Keratinocyte (primary cell): Measurements from ENCODE around the gene AMMECR1. TPM values are rescaled to one million over a fixed set of nuclear protein-coding genes. Genes with fewer than 3 reads are reported as not detected.

Source experiments
- DNase-seq: peaks from one replicate; pipeline ENCODE4 v3.0.0-alpha.2; 2011; ENCODE audit warnings: low read depth, missing footprints, low spot score
- FAIRE-seq: peaks from 2 replicates; lab custom pipeline; 2011; peaks lifted over from hg19 to GRCh38; lab: Jason Lieb, UNC
- H2AFZ ChIP-seq: 2 replicates; pipeline ENCODE4 v1.6.0; 2012; ENCODE audit warnings: low read length, control low read depth, inconsistent platforms; ENCODE audit not compliant: control insufficient read depth
- H3K27ac ChIP-seq: 2 replicates; pipeline ENCODE4 v1.5.1; 2011; ENCODE audit warnings: low read length; ENCODE audit not compliant: control insufficient read depth, insufficient read depth
- H3K27me3 ChIP-seq: 3 replicates; pipeline ENCODE4 v1.6.0; 2011; ENCODE audit warnings: low read length; ENCODE audit not compliant: control insufficient read depth, insufficient read depth; ENCODE audit errors: extremely low read depth
- H3K36me3 ChIP-seq, 2 experiments: 2 replicates in 1 of 2; 3 replicates in 1 of 2; pipeline ENCODE4 v1.5.1; 2011; ENCODE audit warnings: low read length in 2 of 2, mild to moderate bottlenecking in 1 of 2; ENCODE audit not compliant: control insufficient read depth in 2 of 2, insufficient read depth in 2 of 2; ENCODE audit errors: extremely low read depth in 1 of 2
- H3K4me1 ChIP-seq: 3 replicates; pipeline ENCODE4 v1.5.1; 2011; ENCODE audit warnings: low read length; ENCODE audit not compliant: control insufficient read depth, insufficient read depth; ENCODE audit errors: extremely low read depth
- H3K4me2 ChIP-seq: 3 replicates; pipeline ENCODE4 v1.6.0; 2011; ENCODE audit warnings: low read depth, low read length; ENCODE audit not compliant: control insufficient read depth, insufficient read depth; ENCODE audit errors: extremely low read depth
- H3K4me3 ChIP-seq, 3 experiments: fragments of 200-600 bp in 1 of 3; sonication (generic) in 1 of 3; 2 replicates in 2 of 3; 3 replicates in 1 of 3; pipeline ENCODE4 v1.5.1; 2011 to 2016; ENCODE audit warnings: low read length in 3 of 3, mild to moderate bottlenecking in 3 of 3, control low read depth in 2 of 3, inconsistent platforms in 1 of 3, low read depth in 1 of 3, mixed read lengths in 1 of 3, mixed run types in 1 of 3, moderate library complexity in 1 of 3; ENCODE audit not compliant: control insufficient read depth in 2 of 3, insufficient read depth in 2 of 3; ENCODE audit errors: extremely low read depth in 1 of 3
- H3K79me2 ChIP-seq: 2 replicates; pipeline ENCODE4 v1.6.0; 2012; ENCODE audit warnings: low read length; ENCODE audit not compliant: control insufficient read depth, insufficient read depth
- H3K9ac ChIP-seq: 3 replicates; pipeline ENCODE4 v1.6.0; 2011; ENCODE audit warnings: low read length; ENCODE audit not compliant: control insufficient read depth, insufficient read depth; ENCODE audit errors: extremely low read depth
- H3K9me1 ChIP-seq: 3 replicates; pipeline ENCODE4 v1.6.0; 2011; ENCODE audit warnings: low read length; ENCODE audit not compliant: control insufficient read depth, insufficient read depth; ENCODE audit errors: extremely low read depth
- H3K9me3 ChIP-seq: 2 replicates; pipeline ENCODE4 v1.5.1; 2012; ENCODE audit warnings: low read depth, low read length; ENCODE audit not compliant: control insufficient read depth
- H4K20me1 ChIP-seq: 3 replicates; pipeline ENCODE4 v1.6.0; 2011; ENCODE audit warnings: low read length; ENCODE audit not compliant: control insufficient read depth, insufficient read depth; ENCODE audit errors: extremely low read depth
- EZH2 ChIP-seq: IDR thresholded peaks from one replicate; pipeline ENCODE4 v1.6.1; 2012; ENCODE audit warnings: inconsistent platforms, mild to moderate bottlenecking, low read length, moderate library complexity
- dilution Hi-C: fragments of 300-500 bp; cut with MboI; formaldehyde crosslinking; loops from one replicate; pipeline ENCODE4 v1.7.0; 2020; ENCODE audit warnings: low sequenced_read_pairs; ENCODE audit not compliant: extremely low pct_ligation_motif_present
- polyA plus RNA-seq, 5 experiments: library from polyadenylated mRNA; depleted of rRNA in 3 of 5; stranded (reverse) in 3 of 5; stranded (forward) in 1 of 5; unstranded in 1 of 5; fragments of >200 nt; gene quantifications; 1 replicate in 1 of 5; 2 replicates in 3 of 5; 3 replicates in 1 of 5; pipeline versions ENCODE4 v1.2.1 to v1.2.3, GENCODE V29; 2011 to 2012; ENCODE audit warnings: missing spikeins in 2 of 5, low read depth in 1 of 5, low replicate concordance in 1 of 5
- TF ChIP-seq, protein P1 (sequence below), 3 experiments: IDR thresholded peaks in 1 of 3; conservative IDR thresholded peaks in 1 of 3; optimal IDR thresholded peaks in 1 of 3; 2 replicates in 2 of 3; 3 replicates in 1 of 3; pipeline versions ENCODE3 to v1.5.1; 2011; ENCODE audit warnings: low read length in 3 of 3, mild to moderate bottlenecking in 3 of 3, moderate library complexity in 2 of 3, control low read depth in 1 of 3, inconsistent platforms in 1 of 3; ENCODE audit not compliant: insufficient read depth in 2 of 3; ENCODE audit errors: extremely low read depth in 1 of 3

AMMECR1 gene
- polyA plus RNA-seq, 1 donor (not counting 4 experiments of a cell fraction or from before 2014, with no cell fraction given) = 15.5 TPM

DNA sequence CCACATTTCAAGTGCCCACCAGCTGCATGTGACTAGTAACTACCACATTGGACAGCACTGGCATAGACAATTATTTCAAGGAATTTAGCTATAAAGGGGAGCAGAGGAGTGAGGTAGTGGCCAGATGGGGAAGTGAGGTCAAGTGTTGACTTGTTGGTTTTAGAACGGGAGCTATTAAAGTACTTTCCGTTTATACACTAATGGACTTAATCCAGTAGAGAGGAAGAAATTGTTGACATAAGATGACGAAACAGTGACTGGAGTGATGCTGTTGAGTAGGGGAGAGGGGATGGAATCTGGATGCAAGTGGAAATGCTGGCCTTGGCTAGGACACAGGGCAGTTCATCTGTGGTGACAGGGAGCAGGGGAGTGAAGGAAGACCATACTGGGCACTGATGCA lies 154.4 kb downstream of the AMMECR1 start:
- TF ChIP-seq EZH2 = no peak
- TF ChIP-seq, protein P1, sequence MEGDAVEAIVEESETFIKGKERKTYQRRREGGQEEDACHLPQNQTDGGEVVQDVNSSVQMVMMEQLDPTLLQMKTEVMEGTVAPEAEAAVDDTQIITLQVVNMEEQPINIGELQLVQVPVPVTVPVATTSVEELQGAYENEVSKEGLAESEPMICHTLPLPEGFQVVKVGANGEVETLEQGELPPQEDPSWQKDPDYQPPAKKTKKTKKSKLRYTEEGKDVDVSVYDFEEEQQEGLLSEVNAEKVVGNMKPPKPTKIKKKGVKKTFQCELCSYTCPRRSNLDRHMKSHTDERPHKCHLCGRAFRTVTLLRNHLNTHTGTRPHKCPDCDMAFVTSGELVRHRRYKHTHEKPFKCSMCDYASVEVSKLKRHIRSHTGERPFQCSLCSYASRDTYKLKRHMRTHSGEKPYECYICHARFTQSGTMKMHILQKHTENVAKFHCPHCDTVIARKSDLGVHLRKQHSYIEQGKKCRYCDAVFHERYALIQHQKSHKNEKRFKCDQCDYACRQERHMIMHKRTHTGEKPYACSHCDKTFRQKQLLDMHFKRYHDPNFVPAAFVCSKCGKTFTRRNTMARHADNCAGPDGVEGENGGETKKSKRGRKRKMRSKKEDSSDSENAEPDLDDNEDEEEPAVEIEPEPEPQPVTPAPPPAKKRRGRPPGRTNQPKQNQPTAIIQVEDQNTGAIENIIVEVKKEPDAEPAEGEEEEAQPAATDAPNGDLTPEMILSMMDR (optimal IDR thresholded peaks at IDR 0.05 in 1 of 3, IDR thresholded peaks at IDR 0.05 in 1 of 3, conservative IDR thresholded peaks at IDR 0.05 in 1 of 3; ENCODE audit: extremely low read depth in 1 of 3, insufficient read depth in 2 of 3, low read length in 3 of 3) = no peak
- Histone ChIP-seq H3K9me1 (peaks cover 2% of the 10 kb centered on the region), H3K27me3 (peaks cover 3% of the 10 kb centered on the region), H3K9ac (no peak overlapping the region), H3K4me2 (no peak overlapping the region), H3K9me3 (no peaks in the 10 kb centered on the region), H3K4me1 (peaks cover 11% of the 10 kb centered on the region), H3K4me3 (no peak overlapping the region), H3K27ac (no peak overlapping the region), H3K79me2 (no peaks in the 10 kb centered on the region), H2AFZ (no peak overlapping the region), H4K20me1 (peaks cover 3% of the 10 kb centered on the region), H3K36me3 (peaks cover 0 to 4% of the 10 kb centered on the region in 2 experiments)
- FAIRE-seq (no peak), DNase-seq (no peak)
- dilution Hi-C loops = no loop called here

DNA sequence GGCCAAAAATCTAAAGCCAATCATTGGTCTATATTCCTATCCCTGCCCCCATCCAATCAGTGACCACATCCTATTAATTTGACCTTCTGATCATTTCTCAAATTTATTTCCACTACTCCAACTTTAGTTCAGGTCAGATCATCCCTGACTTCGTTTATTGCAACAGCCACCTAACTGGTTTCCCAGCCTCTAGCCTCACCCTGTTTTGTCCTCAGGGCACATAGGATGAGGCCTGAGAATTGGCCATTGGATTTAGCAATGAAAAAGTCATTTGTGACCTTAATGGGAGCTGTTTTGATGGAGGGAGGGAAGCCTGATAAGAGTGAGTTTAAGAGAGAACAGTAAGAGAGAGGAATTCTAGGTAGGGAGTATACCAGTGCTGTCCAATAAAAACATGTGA lies 155.0 kb downstream of the AMMECR1 start:
- H2AFZ ChIP-seq = no peak overlapping the region
- peaks cover 2% of the 10 kb centered on the region for H3K9me1 ChIP-seq
- H3K4me1 ChIP-seq = peaks cover 11% of the 10 kb centered on the region
- dilution Hi-C loops = no loop called here
- H3K9me3 ChIP-seq = no peaks in the 10 kb centered on the region
- no peaks in the 10 kb centered on the region for H3K79me2 ChIP-seq
- H4K20me1 ChIP-seq = peaks cover 3% of the 10 kb centered on the region
- FAIRE-seq (no peak), DNase-seq (no peak)
- no peak overlapping the region for H3K27ac ChIP-seq
- TF ChIP-seq EZH2 = no peak
- TF ChIP-seq, protein P1 (optimal IDR thresholded peaks at IDR 0.05 in 1 of 3, IDR thresholded peaks at IDR 0.05 in 1 of 3, conservative IDR thresholded peaks at IDR 0.05 in 1 of 3; ENCODE audit: extremely low read depth in 1 of 3, insufficient read depth in 2 of 3, low read length in 3 of 3) = no peak
- H3K27me3 ChIP-seq = peaks cover 3% of the 10 kb centered on the region
- H3K4me2 ChIP-seq = no peak overlapping the region
- H3K36me3 ChIP-seq = peaks cover 0 to 4% of the 10 kb centered on the region in 2 experiments
- no peak overlapping the region for H3K4me3 ChIP-seq
- no peak overlapping the region for H3K9ac ChIP-seq
